Putamen (tissue), 1 donor: ENCODE data around the gene TMEM178B.

ENCODE experiments used
- DNase-seq: peaks from one replicate; pipeline ENCODE4 v3.0.0-alpha.2; 2016; ENCODE audit warnings: low spot score

TMEM178B gene

DNA sequence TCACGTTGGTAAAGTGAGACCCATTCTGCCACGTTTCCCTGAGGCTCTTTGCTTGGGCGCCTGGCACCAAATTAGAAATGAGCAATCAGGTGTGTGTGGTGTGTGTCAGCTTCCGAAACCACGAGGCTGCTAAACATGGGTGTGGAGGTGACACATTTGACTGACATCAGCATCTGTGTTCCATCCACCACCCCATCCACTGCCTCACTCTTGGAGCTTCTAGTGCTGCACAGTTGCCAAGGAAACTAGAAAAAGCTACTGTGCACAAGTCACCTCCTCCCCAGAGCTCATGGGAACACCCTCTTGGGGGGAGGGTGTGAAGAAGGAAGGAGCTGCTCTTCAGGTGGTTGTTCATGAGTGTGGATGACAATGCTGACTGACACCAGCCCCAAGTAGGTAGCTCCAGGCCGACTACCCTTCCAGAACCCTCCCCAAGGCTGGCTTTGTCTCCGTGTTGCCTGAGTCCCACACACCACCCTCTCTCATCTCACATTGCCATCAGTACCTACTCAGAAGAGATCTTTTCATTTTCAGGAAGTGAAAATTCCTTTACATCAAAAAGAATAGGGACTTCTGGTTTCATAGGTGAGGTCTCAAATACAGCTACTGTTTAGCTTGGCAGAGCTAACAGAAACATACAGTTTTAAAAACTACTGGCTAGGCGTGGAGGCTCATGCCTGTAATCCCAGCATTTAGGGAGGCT is 152.2 kb downstream of the TMEM178B start:
- DNase-seq, result peak; percentile 82

GRCh38 chr7:141227454-141227853 is 153.6 kb downstream of the TMEM178B start:
- DNase-seq, result no peak

DNA sequence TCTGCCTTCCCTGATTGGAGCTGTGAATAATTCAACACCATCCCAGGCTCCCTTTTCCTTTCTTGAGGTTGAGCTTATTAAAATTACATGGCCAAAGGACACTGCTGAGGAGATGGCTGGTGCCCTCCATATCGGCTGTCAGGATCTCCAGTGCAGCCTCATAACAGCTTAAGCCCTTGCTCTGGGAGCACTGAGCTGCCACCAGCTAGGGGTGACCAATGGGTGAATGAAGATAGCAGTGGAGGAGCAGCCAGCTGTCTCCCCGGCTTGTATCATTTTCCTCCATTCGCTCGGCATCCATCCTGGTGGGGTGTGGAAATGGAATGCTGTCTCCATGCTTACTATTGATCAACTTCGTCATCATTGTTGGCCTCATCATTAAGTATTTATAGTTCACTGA is 154.6 kb downstream of the TMEM178B start:
- no peak for DNase-seq

DNA sequence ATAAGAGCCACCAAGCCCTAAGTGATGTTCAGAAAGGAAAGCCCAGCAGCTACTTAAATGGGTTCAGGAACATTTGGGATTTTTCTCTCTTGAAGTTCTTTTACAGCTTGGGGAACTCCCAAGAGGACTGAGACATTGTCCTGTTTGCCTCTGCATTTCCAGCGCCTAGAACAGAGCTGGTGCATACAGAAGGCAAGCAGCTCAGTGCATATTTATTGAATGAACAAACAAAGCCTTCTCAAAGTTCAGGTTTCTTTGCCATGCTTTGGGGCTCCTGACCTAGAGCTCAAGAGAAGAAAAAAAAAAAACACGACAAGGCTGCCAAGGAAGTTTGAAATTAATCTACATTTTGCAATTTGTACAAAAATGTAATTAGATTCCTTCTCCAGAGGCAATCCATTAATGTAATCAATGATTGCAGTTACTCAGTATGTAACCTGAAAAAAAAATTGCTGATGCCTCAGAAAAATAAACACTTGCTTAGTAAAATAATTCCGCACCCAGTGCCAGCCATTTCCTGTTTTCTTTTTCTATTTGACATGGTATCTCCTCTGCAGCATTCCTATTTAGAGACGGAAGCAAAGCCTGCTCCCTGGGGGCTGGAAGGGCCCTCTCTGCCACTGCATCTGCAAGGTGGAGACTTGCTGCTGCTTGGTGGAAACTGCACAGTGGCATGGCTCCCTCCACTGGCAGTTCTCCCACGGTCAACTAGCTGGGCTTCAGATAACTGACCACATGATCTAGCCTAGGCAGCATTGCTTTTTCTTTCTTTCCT is 157.3 kb downstream of the TMEM178B start:
- DNase-seq, result peak; percentile 31

- DNase-seq, result no peak
Observed at GRCh38 chr7:141232286-141233051, 158.6 kb downstream of the TMEM178B start.

GRCh38 chr7:141234335-141235105 is 160.7 kb downstream of the TMEM178B start:
- DNase-seq, result no peak

GRCh38 chr7:141235656-141236055 is 161.8 kb downstream of the TMEM178B start:
- no peak for DNase-seq

DNA sequence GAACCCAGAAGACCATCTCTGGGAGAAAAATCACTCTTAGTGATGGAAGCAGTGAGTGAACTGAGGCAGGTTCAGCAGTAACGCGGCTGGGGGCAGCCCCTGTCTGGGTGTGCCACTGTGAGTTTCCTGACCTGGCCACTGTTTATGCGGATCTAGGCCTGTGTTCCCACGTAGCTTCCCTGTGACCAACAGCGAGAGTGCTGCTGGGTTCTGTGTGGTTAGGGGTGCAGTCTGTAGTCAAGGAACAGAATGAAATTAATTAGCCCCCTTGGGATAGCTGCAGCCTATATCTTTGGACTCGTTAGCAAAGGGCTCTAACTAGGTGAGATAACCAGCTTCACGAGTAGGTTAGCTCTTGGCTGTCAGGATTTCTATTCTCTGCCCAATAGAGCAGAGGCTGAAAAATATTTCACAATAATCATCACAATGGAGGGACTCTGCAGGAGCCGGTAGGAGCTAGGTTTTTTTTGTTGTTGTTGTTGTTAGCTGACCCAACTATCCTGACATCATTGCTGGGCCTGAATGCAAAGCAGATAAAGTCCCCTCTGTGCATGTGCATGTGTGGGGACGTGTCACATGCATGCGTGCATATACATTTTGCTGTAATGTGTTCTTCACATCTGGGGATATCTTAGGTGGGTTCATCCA is 164.9 kb downstream of the TMEM178B start:
- no peak for DNase-seq

DNA sequence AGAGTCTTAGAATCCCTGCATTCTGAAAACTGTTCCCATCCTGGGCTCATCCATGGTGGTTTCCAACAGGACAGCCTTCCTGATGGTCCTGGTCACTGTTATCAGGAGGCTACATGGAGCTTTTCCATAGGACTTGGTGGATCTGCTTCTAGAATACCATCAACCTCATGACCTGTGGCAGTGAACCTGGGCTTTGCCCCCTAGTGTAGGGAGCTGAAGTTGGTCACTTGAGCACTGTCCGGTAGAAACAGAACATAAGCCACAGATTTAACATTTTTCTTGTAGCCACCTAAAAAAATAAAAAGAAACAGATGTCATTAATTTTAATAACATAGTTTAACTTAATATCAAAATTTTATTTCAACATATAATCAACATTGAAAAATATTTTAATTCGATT is 165.8 kb downstream of the TMEM178B start:
- DNase-seq, result no peak

DNA sequence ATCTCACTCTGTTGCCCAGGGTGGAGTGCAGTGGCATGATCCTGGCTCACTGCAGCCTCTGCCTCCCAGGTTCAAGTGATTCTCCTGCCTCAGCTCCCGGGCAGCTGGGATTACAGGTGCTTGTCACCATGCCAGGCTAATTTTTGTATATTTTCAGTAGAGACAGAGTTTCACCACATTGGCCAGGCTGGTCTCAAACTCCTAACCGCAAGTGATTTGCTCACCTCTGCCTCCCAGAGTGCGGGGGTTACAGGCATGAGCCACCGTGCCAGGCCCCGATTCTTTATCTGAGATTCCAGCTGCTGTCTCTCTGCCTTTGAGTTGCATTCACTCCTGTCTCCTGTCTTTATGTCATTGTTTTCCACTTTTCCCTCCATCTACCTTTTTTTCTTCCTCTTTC is 168.7 kb downstream of the TMEM178B start:
- no peak for DNase-seq

DNA sequence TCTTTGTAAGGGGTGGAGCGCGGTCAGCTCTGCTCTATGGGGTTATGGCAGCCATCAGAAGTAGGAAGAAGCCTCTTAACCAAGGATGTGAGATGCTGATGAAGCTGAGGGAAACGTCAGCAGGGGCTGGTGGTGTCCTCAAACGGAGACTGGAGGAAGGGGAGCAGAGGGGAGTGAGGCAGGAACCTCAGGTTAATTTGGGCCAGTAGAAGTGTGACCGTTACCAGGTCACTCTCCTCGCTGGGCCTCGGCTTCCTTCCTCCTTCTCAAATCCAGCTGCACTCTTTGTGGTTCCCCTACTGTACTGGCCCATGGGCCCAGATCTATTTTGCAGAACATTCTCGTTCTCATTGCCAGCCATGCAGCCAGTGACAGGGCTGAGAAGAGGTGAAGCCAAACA is 169.5 kb downstream of the TMEM178B start:
- DNase-seq, result no peak

- DNase-seq, result no peak
Observed at GRCh38 chr7:141244435-141244834, 170.6 kb downstream of the TMEM178B start.

DNA sequence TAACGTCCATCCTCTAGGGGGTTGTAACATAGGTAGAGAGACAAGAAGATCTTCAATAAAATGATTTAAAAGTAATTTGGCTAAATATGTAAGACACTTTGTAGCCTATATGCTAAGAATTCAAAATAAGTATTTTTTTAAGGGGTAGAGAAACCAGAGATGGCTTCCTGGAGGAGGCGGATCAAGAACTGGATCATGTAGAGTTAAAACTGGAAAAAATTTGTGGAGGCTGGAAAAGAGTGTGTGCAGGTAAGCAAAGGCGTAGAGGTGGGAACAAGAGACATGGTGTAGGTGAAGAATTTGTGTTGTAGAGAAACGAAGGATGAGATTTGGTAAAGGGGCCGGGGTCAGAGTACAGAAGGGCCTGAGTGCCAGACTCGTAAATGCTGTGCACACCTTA is 172.6 kb downstream of the TMEM178B start:
- no peak for DNase-seq

GRCh38 chr7:141251180-141251579 is 177.3 kb downstream of the TMEM178B start:
- no peak for DNase-seq

GRCh38 chr7:141251957-141252356 is 178.1 kb downstream of the TMEM178B start:
- DNase-seq, result no peak

GRCh38 chr7:141257597-141257996 is 183.7 kb downstream of the TMEM178B start:
- no peak for DNase-seq

DNA sequence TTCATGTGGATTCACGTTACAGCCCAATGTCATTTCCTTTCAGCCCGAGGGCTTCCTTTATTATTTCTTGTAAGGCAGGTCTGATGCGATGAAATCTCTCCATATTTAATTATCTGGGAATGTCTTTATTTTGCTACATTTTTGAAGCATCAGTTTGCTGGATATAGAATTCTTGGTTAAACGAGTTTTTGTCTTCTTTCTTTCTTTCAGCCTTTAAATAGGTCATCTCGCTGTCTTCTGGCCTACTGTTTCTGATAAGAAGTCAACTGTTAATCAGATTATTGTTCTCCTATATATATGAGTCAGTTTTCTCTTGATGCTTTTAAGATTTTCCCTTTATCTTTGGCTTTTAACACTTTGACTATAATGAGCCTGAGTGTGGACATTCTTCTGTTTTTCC is 184.7 kb downstream of the TMEM178B start:
- no peak for DNase-seq

- DNase-seq, result peak; percentile 55
Observed at GRCh38 chr7:141262101-141263090, 188.5 kb downstream of the TMEM178B start.

- DNase-seq, result no peak
Observed at GRCh38 chr7:141263508-141263907, 189.6 kb downstream of the TMEM178B start.

DNA sequence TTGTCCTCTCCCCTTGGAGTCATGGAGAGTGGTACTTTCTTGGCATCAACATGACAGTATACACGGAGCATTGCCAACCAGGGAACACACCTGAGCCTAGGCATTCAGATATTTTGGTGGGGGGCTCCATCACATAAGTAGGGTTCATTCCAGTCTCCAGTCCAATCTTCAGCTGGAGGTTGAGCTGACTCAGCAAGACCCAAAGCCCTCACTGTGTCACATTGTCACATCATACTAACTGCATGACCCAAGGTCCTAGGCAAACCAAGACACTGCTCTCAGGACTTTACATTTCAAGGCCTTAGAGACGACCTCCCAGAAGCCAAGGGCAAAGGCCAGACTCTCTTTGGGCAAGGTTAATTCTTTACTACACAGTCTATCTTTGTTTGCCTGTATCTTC is 190.1 kb downstream of the TMEM178B start:
- no peak for DNase-seq
